Activated CD4-positive, alpha-beta T cell treated with anti-CD3 and anti-CD28 coated beads, Interleukin-2, amount 50 U/mL, for 4 hours (primary cell): Measurements from ENCODE around the gene PIKFYVE.
"Not testable (repeated sequence)": the region's sequence is repeated elsewhere in the genome, so short reads cannot be mapped to it uniquely, and the experiment has no call there.

ENCODE experiments used
- DNase-seq, 2 experiments: peaks; one replicate each; pipeline ENCODE4 v3.0.0-alpha.2; 2020

Gene PIKFYVE

GRCh38 chr2:208254871-208255556, 11.0 kb upstream of the PIKFYVE start, which contains the start of gene IDH1:
Gene IDH1 (minus strand): TSS chr2:208255071. CDS start chr2:208251551, 3,520 bp downstream.
- DNase-seq: peak; percentile 91 to 92

- DNase-seq: no peak
Observed at GRCh38 chr2:208255557-208256106, 10.4 kb upstream of the PIKFYVE start.

GRCh38 chr2:208256192-208256782, 9.8 kb upstream of the PIKFYVE start:
- no peak for DNase-seq

- not testable (repeated sequence) for DNase-seq
Observed at GRCh38 chr2:208256849-208257813, 8.9 kb upstream of the PIKFYVE start.

- peak; percentile 12 to 22 for DNase-seq
Observed at GRCh38 chr2:208265371-208265800, 669 bp upstream of the PIKFYVE start.

GRCh38 chr2:208266553-208266893, 468 bp downstream of the PIKFYVE start:
- DNase-seq: no peak

GRCh38 chr2:208266936-208267335, 881 bp downstream of the PIKFYVE start:
- no peak for DNase-seq

- DNase-seq: not testable (repeated sequence)
Observed at GRCh38 chr2:208267526-208267925, 1.5 kb downstream of the PIKFYVE start.

- DNase-seq: no peak
Observed at GRCh38 chr2:208268156-208268952, 2.3 kb downstream of the PIKFYVE start.

- no peak for DNase-seq
Observed at GRCh38 chr2:208269091-208269490, 3.0 kb downstream of the PIKFYVE start.

GRCh38 chr2:208274748-208275147, 8.7 kb downstream of the PIKFYVE start:
- no peak for DNase-seq

- no peak for DNase-seq
Observed at GRCh38 chr2:208278549-208278948, 12.5 kb downstream of the PIKFYVE start.

GRCh38 chr2:208279236-208279635, 13.2 kb downstream of the PIKFYVE start:
- DNase-seq: no peak

GRCh38 chr2:208280234-208280633, 14.2 kb downstream of the PIKFYVE start:
- no peak for DNase-seq

GRCh38 chr2:208280933-208281332, 14.9 kb downstream of the PIKFYVE start:
- DNase-seq: no peak

GRCh38 chr2:208285853-208286252, 19.8 kb downstream of the PIKFYVE start:
- no peak for DNase-seq

GRCh38 chr2:208294482-208295024, 28.5 kb downstream of the PIKFYVE start:
- DNase-seq: no peak

GRCh38 chr2:208295834-208296233, 29.8 kb downstream of the PIKFYVE start:
- no peak for DNase-seq

GRCh38 chr2:208296610-208297009, 30.6 kb downstream of the PIKFYVE start:
- no peak for DNase-seq

- no peak for DNase-seq
Observed at GRCh38 chr2:208297961-208298360, 31.9 kb downstream of the PIKFYVE start.

GRCh38 chr2:208300847-208301618, 35.0 kb downstream of the PIKFYVE start:
- DNase-seq: no peak
